Vagina (tissue), 2 donors: ENCODE measurements around the gene DLD. TPM values are rescaled to one million over a fixed set of nuclear protein-coding genes. Genes with fewer than 3 reads are reported as not detected.
A peak's percentile ranks its signal among the peaks of the same experiment; 100 is the strongest.
"Not testable (repeated sequence)": the region's sequence is repeated elsewhere in the genome, so short reads cannot be mapped to it uniquely, and the experiment has no call there.

Source experiments
- DNase-seq, 2 donors: peaks; one replicate each; pipeline ENCODE4 v3.0.0-alpha.2; 2017; ENCODE audit errors: extremely low spot score in 2 of 2
- H3K27ac ChIP-seq: fragments of 200-600 bp; sonication (generic); one replicate; pipeline ENCODE4 v1.5.1; 2019
- H3K27me3 ChIP-seq: fragments of 200-600 bp; sonication (generic); one replicate; pipeline ENCODE4 v1.5.1; 2019
- H3K36me3 ChIP-seq, 2 donors: fragments of 200-600 bp; sonication (generic); one replicate each; pipeline ENCODE4 v1.5.1; 2017 to 2019
- H3K4me1 ChIP-seq: fragments of 200-600 bp; sonication (generic); one replicate; pipeline ENCODE4 v1.5.1; 2019
- H3K4me3 ChIP-seq, 2 donors: fragments of 200-600 bp; sonication (generic); 1 replicate in 1 of 2; 2 replicates in 1 of 2; pipeline ENCODE4 v1.5.1; 2016 to 2019
- H3K9me3 ChIP-seq: fragments of 200-600 bp; sonication (generic); one replicate; pipeline ENCODE4 v1.5.1; 2019
- CTCF ChIP-seq, 3 experiments: fragments of 450-650 bp in 2 of 3; fragments of 200-600 bp in 1 of 3; sonication (generic) in 1 of 3; IDR thresholded peaks; one replicate each; pipeline ENCODE4 v1.5.1; 2017 to 2019; ENCODE audit warnings: antibody characterized with exemption in 3 of 3, mild to moderate bottlenecking in 2 of 3, moderate library complexity in 2 of 3
- POLR2A ChIP-seq, 2 donors: fragments of 450-650 bp; IDR thresholded peaks; one replicate each; pipeline ENCODE4 v1.6.1; 2017; ENCODE audit warnings: antibody characterized with exemption in 2 of 2, mild to moderate bottlenecking in 2 of 2, moderate library complexity in 2 of 2
- POLR2AphosphoS5 ChIP-seq, 2 donors: sonication (generic); formaldehyde crosslinking; IDR thresholded peaks; one replicate each; pipeline ENCODE4 v1.9.0; 2017; ENCODE audit warnings: antibody characterized with exemption in 2 of 2, mild to moderate bottlenecking in 2 of 2, low read depth in 1 of 2; ENCODE audit not compliant: insufficient read depth in 1 of 2
- intact Hi-C: fragments of 100-400 bp; cut with DNase I; formaldehyde crosslinking; loops from one replicate; pipeline ENCODE4 v1.15.1; 2023
- total RNA-seq: library from RNA; depleted of rRNA; stranded (reverse); fragments of >200 nt; gene quantifications from one replicate; pipeline ENCODE4 v1.2.3, GENCODE V29; 2016

DLD gene
- total RNA-seq, 1 donor from 2014 or later = 67.8 TPM

GRCh38 chr7:107879400-107880035 is 11.5 kb upstream of the DLD start:
- intact Hi-C loops = no loop called here
- Histone ChIP-seq H3K27ac (no peak overlapping the region), H3K27me3 (no peaks in the 10 kb centered on the region), H3K4me3 (no peak overlapping the region), H3K4me1 (peaks cover 8% of the 10 kb centered on the region), H3K36me3 (no peaks in the 10 kb centered on the region), H3K9me3 (no peaks in the 10 kb centered on the region)
- TF ChIP-seq POLR2AphosphoS5 (IDR thresholded peaks at IDR 0.05; ENCODE audit: insufficient read depth in 1 of 2, low read depth in 1 of 2) = no peak
- no peak for TF ChIP-seq POLR2A (IDR thresholded peaks at IDR 0.05)
- TF ChIP-seq CTCF (IDR thresholded peaks at IDR 0.05) = peak; percentile 40 to 64 (median 46)
- no peak for DNase-seq

- intact Hi-C loops = no loop called here
- Histone ChIP-seq H3K36me3 (no peaks in the 10 kb centered on the region), H3K9me3 (no peaks in the 10 kb centered on the region), H3K27me3 (no peaks in the 10 kb centered on the region), H3K4me1 (peaks cover 8% of the 10 kb centered on the region), H3K27ac (no peak overlapping the region), H3K4me3 (no peak overlapping the region)
- no peak for DNase-seq
- TF ChIP-seq POLR2A (IDR thresholded peaks at IDR 0.05) (no peak), POLR2AphosphoS5 (IDR thresholded peaks at IDR 0.05; ENCODE audit: insufficient read depth in 1 of 2, low read depth in 1 of 2) (no peak), CTCF (IDR thresholded peaks at IDR 0.05) (no peak)
Measured at GRCh38 chr7:107882766-107883165, 8.2 kb upstream of the DLD start.

DNA sequence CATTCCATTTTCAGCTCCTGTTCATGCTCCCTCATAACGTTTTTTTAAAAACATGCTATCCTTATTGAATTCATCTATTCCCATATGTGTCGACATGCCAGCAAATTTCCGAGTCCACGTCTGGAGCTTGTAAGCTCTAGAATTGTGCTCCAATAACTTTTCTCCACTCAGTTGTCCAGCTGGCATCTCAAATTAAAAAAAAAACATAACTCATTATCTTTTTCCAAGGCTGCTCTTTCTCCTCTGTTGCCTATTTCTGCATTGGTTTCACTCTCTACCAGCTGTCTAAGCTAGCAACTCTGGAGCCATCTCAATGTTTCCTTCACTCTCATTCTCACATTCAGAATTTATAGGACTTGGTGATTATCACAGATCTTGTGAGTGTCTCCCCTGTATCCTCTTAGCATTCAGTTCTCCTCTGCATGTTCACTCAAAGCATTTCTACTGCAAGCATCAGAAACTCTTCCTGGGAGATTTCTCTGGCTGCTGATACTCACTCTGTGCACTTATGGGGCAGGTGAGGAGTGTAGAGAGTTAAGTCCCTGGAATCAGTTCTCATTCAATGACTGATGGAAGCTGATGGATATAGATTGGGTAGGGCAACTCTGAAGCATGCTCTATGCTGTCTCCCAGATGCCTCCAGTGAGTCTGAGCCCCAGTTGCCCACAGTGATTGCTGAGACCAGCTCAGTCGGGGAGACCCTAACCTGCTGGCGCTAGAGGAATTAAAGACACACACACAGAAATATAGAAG is 6.7 kb upstream of the DLD start:
- intact Hi-C loops = no loop called here
- no peak overlapping the region for H3K27ac ChIP-seq
- no peaks in the 10 kb centered on the region for H3K36me3 ChIP-seq
- TF ChIP-seq POLR2AphosphoS5 (IDR thresholded peaks at IDR 0.05; ENCODE audit: insufficient read depth in 1 of 2, low read depth in 1 of 2) (no peak), POLR2A (IDR thresholded peaks at IDR 0.05) (no peak), CTCF (IDR thresholded peaks at IDR 0.05) (no peak)
- DNase-seq = no peak
- no peaks in the 10 kb centered on the region for H3K9me3 ChIP-seq
- H3K27me3 ChIP-seq = no peaks in the 10 kb centered on the region
- no peak overlapping the region for H3K4me3 ChIP-seq
- peaks cover 6% of the 10 kb centered on the region for H3K4me1 ChIP-seq

GRCh38 chr7:107887827-107888226 is 3.2 kb upstream of the DLD start:
- DNase-seq, H3K9me3 ChIP-seq, H3K27me3 ChIP-seq, H3K36me3 ChIP-seq, intact Hi-C loops, H3K4me3 ChIP-seq, H3K27ac ChIP-seq: not testable (repeated sequence)
- H3K4me1 ChIP-seq = peaks cover 18% of the 10 kb centered on the region

DNA sequence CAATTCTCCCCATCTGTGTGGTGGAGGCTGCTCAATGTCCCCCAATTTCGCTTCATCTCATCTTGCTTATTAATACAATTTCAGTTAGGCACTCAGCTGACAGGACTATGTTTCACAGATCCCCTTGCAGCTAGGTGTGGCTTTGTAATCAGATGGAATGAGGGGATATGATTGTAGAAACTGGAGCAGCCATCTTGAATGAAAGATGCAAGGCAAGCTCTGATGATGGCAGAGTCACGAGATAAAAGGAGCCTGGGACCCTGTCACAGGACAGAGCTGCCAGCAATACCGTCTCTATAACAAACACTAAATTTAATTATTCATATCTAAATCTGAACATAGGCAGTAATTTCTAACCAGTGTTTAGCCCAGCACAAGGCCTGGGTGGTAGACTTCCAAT is 991 bp upstream of the DLD start:
- H3K9me3 ChIP-seq = no peaks in the 10 kb centered on the region
- H3K4me3 ChIP-seq = peak overlapping the region; percentile 64 to 76
- H3K4me1 ChIP-seq = peaks cover 33% of the 10 kb centered on the region
- DNase-seq = no peak
- no peaks in the 10 kb centered on the region for H3K27me3 ChIP-seq
- intact Hi-C loops = no loop called here
- TF ChIP-seq POLR2A (IDR thresholded peaks at IDR 0.05) = no peak
- no peak for TF ChIP-seq POLR2AphosphoS5 (IDR thresholded peaks at IDR 0.05; ENCODE audit: insufficient read depth in 1 of 2, low read depth in 1 of 2)
- TF ChIP-seq CTCF (IDR thresholded peaks at IDR 0.05) = no peak
- no peaks in the 10 kb centered on the region for H3K36me3 ChIP-seq
- H3K27ac ChIP-seq = peak overlapping the region; percentile 93
